GM19438 (cell line): ENCODE data around the gene ADGRD1.
"Not testable (repeated sequence)": the region's sequence is repeated elsewhere in the genome, so short reads cannot be mapped to it uniquely, and the experiment has no call there.

Experiments used
- ATAC-seq: cut with Tn5 transposase; IDR thresholded peaks from one replicate; pipeline ENCODE4 v1.9.1; 2021; ENCODE audit warnings: low read depth; ENCODE audit not compliant: unreplicated experiment

Gene ADGRD1

GRCh38 chr12:130953771-130954543 is at the start of gene ADGRD1:
TSS of gene ADGRD1 (plus strand) at chr12:130953907. CDS start at chr12:130954466, 559 bp downstream.
- no peak for ATAC-seq

GRCh38 chr12:130904064-130904463 is 49.6 kb upstream of the ADGRD1 start:
- ATAC-seq = no peak

GRCh38 chr12:130904936-130905455 is 48.7 kb upstream of the ADGRD1 start:
- not testable (repeated sequence) for ATAC-seq

- no peak for ATAC-seq
These were observed 44.6 kb upstream of the ADGRD1 start for GRCh38 chr12:130909111-130909510.

DNA sequence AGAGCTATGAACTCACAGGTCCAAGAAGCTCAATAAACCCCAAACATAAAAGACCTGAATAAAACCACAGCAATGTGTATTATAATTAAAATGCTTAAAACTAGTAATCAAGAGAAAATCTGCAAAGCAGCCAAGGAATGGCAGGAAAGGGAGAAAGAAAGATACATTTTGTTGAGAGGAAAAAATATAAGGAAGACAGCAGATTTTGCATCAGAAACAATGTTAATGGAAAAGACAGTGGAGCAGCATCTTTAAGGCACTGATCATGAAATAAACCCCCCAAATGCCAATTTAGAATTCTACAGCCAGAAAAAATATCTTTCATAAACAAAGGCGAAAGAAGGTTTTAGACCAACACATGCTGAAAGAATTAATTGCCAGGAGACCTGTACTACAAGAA is 42.5 kb upstream of the ADGRD1 start:
- no peak for ATAC-seq

GRCh38 chr12:130911933-130912332 is 41.8 kb upstream of the ADGRD1 start:
- ATAC-seq = no peak

DNA sequence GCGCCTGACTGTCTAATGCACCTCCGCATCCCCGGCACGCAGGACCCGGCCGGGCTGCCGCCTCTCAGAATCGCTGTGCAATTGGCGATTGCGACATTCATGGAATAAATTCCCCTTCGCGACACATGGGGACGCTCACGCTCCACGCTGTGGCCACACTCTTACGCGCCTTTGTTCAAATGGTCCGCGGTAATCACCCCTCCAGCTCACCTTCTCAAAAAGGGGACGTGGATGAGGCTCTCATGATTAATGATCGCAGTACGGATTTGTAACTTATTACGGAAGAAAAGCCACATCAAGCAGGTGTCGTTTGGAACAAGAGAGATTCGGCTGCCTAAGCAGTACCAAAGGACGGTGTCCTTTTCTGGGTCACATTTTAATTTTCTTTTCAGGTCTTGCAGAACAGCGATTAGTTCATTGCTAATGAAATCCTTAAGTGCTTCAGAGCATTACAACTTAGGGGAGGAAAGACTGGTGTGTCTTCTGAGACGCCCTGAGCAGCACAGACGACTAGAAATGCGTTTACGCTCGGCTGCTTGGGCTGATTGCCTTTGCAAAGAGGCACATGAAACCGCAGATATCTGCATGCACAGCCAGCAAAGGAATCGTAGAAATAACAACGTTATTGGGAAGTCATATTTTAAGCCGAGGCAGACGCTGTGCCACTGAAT is 37.3 kb upstream of the ADGRD1 start:
- ATAC-seq = no peak

- ATAC-seq = no peak
These were observed 36.1 kb upstream of the ADGRD1 start for GRCh38 chr12:130917607-130918006.

DNA sequence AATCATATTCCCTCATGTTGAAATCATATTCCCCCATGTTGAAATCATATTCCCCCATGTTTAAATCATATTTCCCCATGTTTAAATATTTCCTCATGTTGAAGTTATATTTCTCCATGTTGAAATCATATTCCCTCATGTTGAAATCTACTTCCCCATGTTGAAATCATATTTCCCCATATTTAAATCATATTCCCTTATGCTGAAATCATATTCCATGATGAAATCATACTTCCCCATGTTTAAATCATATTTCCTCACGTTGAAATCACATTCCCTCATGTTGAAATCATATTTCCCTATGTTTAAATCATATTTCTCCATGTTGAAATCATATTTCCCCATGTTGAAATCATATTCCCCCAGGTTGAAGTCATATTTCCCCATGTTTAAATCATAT is 34.6 kb upstream of the ADGRD1 start:
- no peak for ATAC-seq

DNA sequence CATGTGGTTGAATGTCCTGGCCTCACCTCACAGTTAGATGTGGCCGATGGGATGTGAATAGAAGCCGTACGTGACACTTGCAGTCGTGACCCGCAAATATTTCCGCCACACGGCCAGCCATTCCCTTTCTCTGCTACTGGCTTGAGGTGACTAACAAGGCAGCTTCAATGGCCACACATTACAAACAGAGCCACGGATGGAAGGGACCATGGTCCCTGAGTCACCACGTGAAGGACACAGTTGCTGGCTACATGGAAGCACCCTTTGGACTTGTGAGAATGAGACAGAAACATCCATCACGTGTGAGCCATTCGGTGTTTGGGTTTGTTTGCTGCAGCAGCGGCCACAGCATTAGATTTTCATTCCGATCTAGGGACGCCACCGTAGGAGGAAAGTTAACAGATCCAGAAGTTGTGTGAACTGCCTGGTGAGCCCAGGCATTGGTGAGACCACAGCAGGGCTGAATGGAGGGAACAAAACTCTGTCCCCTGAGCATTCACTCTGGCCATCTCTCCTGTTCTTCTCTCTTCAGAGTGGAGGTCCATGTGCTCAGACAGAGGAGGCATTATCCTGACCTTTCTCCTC is 33.5 kb upstream of the ADGRD1 start:
- no peak for ATAC-seq

GRCh38 chr12:130920723-130921381 is 32.9 kb upstream of the ADGRD1 start:
- ATAC-seq = no peak

GRCh38 chr12:130922511-130922953 is 31.2 kb upstream of the ADGRD1 start:
- no peak for ATAC-seq

GRCh38 chr12:130924966-130925665 is 28.6 kb upstream of the ADGRD1 start:
- no peak for ATAC-seq

- no peak for ATAC-seq
These were observed 28.1 kb upstream of the ADGRD1 start for GRCh38 chr12:130925666-130926015.

DNA sequence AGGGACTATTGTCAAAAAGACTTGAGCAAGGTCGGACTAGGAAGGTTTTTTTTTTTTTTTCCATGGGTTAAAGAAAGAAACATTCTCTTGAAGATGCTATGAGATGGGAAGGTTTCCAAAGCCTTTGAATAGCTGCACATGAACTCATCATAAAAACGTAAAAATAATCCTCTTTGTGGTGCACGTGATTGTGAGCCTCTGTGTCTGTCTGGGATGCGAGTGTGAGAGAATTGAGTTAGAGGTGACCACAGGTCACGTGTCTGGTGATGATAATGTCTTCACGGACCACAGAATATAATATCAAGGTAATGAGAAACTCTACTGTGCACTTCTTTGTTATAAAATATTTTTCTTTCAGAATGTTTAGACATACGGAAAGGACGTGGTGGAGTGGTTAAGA is 24.3 kb upstream of the ADGRD1 start:
- no peak for ATAC-seq

- ATAC-seq = no peak
These were observed 21.4 kb upstream of the ADGRD1 start for GRCh38 chr12:130932061-130932930.

DNA sequence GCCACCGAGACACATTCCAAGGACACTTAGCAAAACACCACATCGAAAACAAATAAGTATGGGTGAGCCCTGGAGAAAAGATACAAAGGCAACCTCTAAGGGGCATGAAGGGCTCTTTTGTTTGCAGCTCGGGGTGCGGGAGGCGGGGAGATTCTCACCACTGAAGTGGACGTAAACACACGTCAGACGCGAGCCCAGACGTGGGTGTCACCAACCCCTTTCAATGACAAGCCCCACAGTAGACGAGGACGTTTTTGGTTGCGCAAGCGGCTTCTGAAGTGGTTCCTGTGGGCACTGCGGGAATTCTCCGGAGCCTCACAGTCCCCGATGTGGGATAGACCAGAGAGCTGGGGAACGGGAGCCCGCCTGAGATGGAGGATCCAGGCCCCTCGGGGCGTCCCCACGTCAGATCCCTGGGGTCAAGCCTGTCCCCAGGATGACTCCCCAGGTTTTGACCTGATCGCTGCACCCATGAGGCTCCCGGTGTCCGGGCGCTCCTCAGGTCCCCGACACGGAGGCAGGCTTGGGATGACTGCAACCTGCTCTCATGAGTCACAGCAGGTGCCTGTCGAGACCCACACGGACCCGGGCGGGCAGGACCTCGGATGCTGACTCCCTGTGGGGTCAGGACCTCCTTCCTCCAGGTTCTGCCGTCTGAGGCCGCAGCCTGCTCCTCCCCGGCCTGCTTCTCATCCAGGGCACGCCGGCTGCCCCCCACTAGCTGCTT is 20.3 kb upstream of the ADGRD1 start:
- ATAC-seq = no peak

- no peak for ATAC-seq
These were observed 19.0 kb upstream of the ADGRD1 start for GRCh38 chr12:130934753-130935152.

DNA sequence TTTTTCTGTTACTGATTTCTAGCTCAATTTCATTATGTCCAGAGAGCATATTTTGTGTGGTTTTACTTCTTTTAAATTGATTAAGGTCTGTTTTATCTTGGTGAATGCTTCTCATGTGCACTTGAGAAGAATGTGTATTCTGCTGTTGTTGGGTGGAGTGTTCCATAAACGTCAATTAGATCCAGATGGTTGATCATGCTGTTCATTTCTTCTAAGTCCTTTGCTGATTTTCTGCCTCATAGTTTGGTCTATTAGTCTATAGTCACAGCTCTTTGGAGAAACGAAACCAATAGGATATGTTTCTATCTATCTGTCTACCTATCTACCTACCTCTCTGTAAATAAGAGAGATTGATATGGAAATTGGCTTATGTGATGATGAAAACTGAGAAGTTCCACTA is 17.1 kb upstream of the ADGRD1 start:
- no peak for ATAC-seq
